HS-5 (cell line): Measurements from ENCODE around the gene SLC29A1.
"Not testable (repeated sequence)": the region's sequence is repeated elsewhere in the genome, so short reads cannot be mapped to it uniquely, and the experiment has no call there.

Experiments used
- DNase-seq: peaks from one replicate; pipeline ENCODE4 v3.0.0-alpha.2; 2012; ENCODE audit warnings: low read depth

Gene SLC29A1

GRCh38 chr6:44223319-44224028 is at the start of gene SLC29A1:
TSS of gene SLC29A1 (plus strand) at chr6:44223595. CDS start at chr6:44227314, 3,719 bp downstream.
- no peak for DNase-seq

- no peak for DNase-seq
These were observed 47.1 kb upstream of the SLC29A1 start for GRCh38 chr6:44176130-44176761.

GRCh38 chr6:44176762-44177509 is 46.5 kb upstream of the SLC29A1 start:
- no peak for DNase-seq

- DNase-seq = no peak
These were observed 45.5 kb upstream of the SLC29A1 start for GRCh38 chr6:44177691-44178423.

- no peak for DNase-seq
These were observed 44.8 kb upstream of the SLC29A1 start for GRCh38 chr6:44178424-44179071.

GRCh38 chr6:44179072-44179536 is 44.3 kb upstream of the SLC29A1 start:
- DNase-seq = peak; percentile 13

GRCh38 chr6:44179648-44180047 is 43.7 kb upstream of the SLC29A1 start:
- no peak for DNase-seq

- no peak for DNase-seq
These were observed 43.0 kb upstream of the SLC29A1 start for GRCh38 chr6:44180406-44180805.

GRCh38 chr6:44180886-44181285 is 42.5 kb upstream of the SLC29A1 start:
- DNase-seq = no peak

GRCh38 chr6:44181784-44182183 is 41.6 kb upstream of the SLC29A1 start:
- not testable (repeated sequence) for DNase-seq

GRCh38 chr6:44182911-44183390 is 40.4 kb upstream of the SLC29A1 start:
- no peak for DNase-seq

GRCh38 chr6:44183783-44184182 is 39.6 kb upstream of the SLC29A1 start:
- no peak for DNase-seq

GRCh38 chr6:44185356-44185755 is 38.0 kb upstream of the SLC29A1 start:
- DNase-seq = not testable (repeated sequence)

GRCh38 chr6:44185953-44186634 is 37.3 kb upstream of the SLC29A1 start:
- no peak for DNase-seq

- DNase-seq = no peak
These were observed 36.8 kb upstream of the SLC29A1 start for GRCh38 chr6:44186635-44187025.

- DNase-seq = no peak
These were observed 34.6 kb upstream of the SLC29A1 start for GRCh38 chr6:44188819-44189218.

GRCh38 chr6:44189257-44189656 is 34.1 kb upstream of the SLC29A1 start:
- no peak for DNase-seq

GRCh38 chr6:44190715-44191114 is 32.7 kb upstream of the SLC29A1 start:
- no peak for DNase-seq

GRCh38 chr6:44192428-44193041 is 30.9 kb upstream of the SLC29A1 start:
- no peak for DNase-seq

- DNase-seq = no peak
These were observed 30.0 kb upstream of the SLC29A1 start for GRCh38 chr6:44193307-44193910.
